GM20000 (cell line): Measurements from ENCODE around the gene DES.
"Not testable (repeated sequence)": the region's sequence is repeated elsewhere in the genome, so short reads cannot be mapped to it uniquely, and the experiment has no call there.

Source experiments
- DNase-seq: peaks from one replicate; pipeline ENCODE4 v3.0.0; 2012; ENCODE audit warnings: low spot score
- TF ChIP-seq, protein P1 (sequence below): IDR thresholded peaks from 2 replicates; pipeline ENCODE4 v1.5.1; 2012; ENCODE audit warnings: mild to moderate bottlenecking, control low read depth; ENCODE audit errors: extremely low read depth, missing control alignments

Gene DES

DNA sequence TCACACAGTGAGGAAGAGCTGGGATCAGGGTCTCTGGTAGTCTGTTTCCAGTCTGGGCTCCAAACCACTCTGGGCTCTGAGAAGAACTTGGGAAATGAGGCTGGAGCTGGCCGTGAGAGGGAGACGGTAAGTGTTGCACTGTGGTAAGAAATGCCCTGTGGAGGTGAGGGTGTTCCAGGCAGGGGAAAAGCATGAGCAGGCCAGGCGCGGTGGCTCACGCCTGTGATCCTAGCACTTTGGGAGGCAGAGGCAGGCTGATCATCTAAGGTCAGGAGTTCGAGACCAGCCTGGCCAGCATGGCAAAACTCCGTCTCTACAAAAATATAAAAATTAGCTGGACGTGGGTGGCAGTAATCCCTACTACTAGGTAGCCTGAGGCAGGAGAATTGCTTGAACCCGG, 14.3 kb upstream of the DES start:
- TF ChIP-seq, protein P1, sequence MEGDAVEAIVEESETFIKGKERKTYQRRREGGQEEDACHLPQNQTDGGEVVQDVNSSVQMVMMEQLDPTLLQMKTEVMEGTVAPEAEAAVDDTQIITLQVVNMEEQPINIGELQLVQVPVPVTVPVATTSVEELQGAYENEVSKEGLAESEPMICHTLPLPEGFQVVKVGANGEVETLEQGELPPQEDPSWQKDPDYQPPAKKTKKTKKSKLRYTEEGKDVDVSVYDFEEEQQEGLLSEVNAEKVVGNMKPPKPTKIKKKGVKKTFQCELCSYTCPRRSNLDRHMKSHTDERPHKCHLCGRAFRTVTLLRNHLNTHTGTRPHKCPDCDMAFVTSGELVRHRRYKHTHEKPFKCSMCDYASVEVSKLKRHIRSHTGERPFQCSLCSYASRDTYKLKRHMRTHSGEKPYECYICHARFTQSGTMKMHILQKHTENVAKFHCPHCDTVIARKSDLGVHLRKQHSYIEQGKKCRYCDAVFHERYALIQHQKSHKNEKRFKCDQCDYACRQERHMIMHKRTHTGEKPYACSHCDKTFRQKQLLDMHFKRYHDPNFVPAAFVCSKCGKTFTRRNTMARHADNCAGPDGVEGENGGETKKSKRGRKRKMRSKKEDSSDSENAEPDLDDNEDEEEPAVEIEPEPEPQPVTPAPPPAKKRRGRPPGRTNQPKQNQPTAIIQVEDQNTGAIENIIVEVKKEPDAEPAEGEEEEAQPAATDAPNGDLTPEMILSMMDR: no peak
- no peak for DNase-seq

DNA sequence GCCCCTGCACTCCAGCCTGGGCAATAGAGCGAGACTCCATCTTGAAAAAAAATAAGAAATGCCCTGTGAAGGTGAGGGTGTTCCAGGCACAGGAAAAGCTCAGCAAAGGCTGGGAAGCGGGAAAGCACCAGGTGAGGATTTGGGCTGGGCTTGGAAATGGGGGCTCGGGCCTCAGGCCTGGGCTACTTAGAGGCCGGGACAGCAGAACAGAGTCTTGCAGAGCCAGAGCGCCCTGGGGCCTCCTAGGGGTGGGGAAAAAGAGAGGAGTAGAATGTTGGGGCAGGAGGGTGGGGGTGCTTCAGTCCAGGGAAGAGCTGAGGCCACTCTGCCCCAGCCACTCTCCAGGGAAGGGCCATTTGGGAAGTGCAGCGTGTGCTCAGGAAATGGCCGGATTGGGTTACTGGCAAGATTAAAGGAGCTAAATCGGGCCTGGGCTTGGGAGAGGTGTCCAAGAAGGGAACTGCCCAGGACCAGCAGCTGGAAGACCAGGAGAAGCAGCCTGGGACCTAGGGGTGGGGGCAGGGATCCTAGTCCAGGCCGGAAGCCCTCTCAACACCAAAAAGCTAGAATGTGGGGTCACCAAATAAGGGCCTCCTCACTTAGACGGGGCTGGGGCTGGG, 13.8 kb upstream of the DES start:
- no peak for DNase-seq
- TF ChIP-seq, protein P1: no peak

DNA sequence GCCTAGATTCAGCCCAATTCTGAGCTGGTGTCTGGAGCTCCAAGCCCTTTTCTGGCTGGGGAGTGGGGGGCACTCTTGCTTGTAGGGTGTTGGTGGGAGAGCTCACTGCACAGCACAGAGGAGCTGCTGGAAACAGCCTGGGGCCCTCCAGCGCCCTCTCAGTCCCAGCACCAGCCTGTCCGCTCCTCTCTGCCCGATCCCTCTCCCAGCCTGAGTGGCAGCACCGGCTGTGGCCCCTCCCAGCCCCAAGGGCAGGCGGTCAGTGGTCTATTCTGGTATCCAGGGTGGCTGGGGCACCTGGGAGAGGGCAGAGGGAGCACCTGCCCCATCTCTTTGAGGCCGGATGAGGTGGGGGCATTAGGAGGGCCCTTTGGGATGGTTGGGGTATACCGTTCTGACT, 13.2 kb upstream of the DES start:
- DNase-seq: no peak
- TF ChIP-seq, protein P1: no peak

DNA sequence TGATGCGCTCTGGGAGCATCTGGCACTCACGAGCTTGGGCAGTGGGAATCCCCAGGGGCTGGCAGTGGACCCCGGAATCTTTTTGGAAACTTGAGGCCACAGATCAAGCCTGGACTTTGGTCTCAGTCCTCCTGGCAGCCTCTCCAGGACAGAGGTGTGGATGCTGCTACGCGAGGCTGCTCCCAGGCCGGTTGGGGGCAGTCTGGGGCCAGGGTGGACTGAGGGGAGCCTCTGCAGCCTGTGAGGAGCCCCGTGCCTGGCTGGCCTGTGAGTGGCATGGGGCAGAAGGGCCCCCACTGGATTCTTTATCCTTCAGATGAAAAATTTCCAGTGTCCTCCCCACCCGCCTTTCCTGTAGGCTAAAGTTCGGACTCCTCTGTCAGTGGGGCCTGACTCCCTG, 12.7 kb upstream of the DES start:
- no peak for DNase-seq
- TF ChIP-seq, protein P1: no peak

DNA sequence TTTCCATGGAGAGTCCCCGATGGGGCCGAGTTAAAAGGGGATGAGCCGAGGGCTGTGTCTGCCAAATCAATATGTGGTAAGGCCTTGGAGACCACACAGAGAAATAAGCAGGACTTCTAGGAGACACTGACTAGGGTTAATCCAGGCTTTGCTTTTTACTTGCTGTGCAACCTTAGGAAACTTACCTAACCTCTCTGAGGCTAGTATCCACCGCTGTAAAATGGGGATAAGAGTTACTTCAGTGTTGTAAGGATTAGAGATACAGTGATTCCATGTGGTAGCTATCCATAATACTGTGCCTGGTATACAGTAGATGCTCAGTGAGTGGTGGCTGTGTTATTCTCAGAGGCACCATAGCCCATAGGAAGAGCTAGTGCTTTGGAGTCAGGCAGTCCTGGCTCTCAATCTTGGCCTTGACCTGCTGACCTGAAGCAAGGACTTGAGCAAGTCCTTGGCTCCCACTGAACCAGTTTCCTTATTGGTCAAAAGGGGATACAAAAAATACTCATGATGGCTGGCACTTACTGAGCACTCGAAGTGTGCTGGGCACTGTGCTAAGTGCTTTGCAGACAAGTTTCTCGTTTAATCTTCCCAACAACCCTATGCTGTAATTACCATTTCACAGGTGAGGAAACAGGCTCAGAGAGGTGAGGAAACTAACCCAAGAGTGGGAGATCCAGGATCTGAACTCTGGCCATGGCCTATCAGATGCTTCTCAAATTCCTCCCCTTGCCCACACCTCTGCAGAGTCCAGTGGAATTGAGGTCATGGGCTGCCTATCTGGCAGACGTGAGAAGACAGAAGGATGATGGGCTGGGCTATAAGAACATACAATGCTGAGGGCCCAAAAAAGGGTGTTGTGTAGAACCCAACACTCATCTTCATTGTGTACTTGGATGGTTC, 12.0 kb upstream of the DES start:
- TF ChIP-seq, protein P1: no peak
- no peak for DNase-seq

DNA sequence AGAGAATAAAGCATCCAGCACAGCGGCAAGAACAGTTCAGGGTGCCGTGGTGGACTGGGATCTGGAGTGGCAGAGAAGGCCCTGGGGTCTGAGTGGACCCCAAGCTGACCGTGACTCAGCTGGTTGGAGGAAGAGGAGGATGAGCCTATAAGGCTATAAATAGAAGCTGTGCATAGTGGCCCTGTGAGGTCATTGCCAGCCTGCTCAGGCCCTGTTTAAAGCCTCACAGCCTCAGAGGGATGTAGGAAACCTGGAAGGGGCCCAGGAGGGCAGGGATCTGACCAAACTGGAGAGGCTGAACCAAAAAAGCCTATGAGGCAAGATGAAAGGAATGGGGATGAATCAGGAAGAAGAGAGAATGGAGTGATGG, 11.3 kb upstream of the DES start:
- TF ChIP-seq, protein P1: no peak
- DNase-seq: no peak

DNA sequence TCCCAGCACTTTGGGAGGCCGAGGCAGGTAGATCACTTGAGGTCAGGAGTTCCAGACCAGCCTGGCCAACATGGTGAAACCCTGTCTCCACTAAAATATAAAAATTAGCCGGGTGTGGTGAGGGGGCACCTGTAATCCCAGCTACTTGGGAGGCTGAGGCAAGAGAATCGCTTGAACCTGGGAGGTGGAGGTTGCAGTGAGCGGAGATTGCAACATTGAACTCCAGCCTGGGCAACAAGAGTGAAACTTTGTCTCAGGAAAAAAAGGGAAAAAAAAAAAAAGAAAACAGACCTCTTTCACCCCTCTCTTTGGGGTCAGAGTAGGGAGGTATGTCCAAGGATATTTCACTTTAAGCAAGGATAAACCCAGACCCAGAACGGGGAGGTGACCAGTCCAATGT, 10.8 kb upstream of the DES start:
- not testable (repeated sequence) for DNase-seq
